Tibial nerve (tissue), 4 donors: ENCODE results near the gene CYSRT1.

Source experiments
- EP300 ChIP-seq, 2 donors: sonication (generic); formaldehyde crosslinking; IDR thresholded peaks; one replicate each; pipeline ENCODE4 v1.6.1; 2017; ENCODE audit warnings: antibody characterized with exemption in 2 of 2, mild to moderate bottlenecking in 1 of 2
- POLR2A ChIP-seq, 2 donors: fragments of 450-650 bp; IDR thresholded peaks; one replicate each; pipeline ENCODE4 v1.6.1; 2017; ENCODE audit warnings: antibody characterized with exemption in 2 of 2, mild to moderate bottlenecking in 2 of 2, moderate library complexity in 2 of 2
- TF ChIP-seq, protein P1 (sequence below), 5 experiments: fragments of 200-600 bp in 3 of 5; fragments of 450-650 bp in 2 of 5; sonication (generic) in 3 of 5; IDR thresholded peaks; one replicate each; pipeline ENCODE4 v1.5.1; 2016 to 2019; ENCODE audit warnings: antibody characterized with exemption in 5 of 5, mild to moderate bottlenecking in 3 of 5, moderate library complexity in 2 of 5

DNA sequence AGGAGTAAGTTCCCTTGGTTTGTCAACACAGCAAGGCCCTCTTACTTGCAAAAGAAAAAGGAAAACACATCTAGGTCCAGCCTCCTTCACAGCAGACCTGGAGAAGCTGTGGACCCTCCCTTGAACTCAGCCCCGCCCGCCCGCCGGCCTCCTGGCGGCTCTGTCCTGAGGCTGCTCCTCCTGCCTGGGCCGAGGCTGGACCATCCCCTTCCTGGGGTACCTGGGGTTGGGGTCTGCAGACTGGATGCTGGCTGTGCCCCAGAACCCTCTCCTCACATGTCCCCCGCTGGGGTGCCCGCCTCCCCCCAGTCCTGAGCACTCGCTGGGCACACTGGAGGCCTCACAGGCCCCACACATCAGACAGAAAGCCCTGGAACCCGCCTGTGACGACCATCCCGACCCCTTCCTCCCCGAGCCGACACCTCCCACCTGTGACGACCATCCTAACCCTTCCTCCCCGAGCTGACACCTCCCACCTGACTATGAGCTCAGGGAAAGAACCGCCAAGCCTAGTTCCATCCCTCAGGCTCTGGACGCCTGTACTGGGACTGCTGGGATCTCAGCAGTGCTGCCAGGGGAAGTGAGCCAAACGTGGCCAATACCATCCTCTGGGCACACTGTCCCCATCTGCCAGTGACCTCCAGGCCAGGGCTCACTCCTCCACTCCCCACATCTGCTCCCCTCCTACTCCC is 45.9 kb upstream of the CYSRT1 start:
- TF ChIP-seq, protein P1, sequence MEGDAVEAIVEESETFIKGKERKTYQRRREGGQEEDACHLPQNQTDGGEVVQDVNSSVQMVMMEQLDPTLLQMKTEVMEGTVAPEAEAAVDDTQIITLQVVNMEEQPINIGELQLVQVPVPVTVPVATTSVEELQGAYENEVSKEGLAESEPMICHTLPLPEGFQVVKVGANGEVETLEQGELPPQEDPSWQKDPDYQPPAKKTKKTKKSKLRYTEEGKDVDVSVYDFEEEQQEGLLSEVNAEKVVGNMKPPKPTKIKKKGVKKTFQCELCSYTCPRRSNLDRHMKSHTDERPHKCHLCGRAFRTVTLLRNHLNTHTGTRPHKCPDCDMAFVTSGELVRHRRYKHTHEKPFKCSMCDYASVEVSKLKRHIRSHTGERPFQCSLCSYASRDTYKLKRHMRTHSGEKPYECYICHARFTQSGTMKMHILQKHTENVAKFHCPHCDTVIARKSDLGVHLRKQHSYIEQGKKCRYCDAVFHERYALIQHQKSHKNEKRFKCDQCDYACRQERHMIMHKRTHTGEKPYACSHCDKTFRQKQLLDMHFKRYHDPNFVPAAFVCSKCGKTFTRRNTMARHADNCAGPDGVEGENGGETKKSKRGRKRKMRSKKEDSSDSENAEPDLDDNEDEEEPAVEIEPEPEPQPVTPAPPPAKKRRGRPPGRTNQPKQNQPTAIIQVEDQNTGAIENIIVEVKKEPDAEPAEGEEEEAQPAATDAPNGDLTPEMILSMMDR (IDR thresholded peaks at IDR 0.05) = no peak
- TF ChIP-seq POLR2A (IDR thresholded peaks at IDR 0.05) = no peak
- no peak for TF ChIP-seq EP300 (IDR thresholded peaks at IDR 0.05)
